Endodermal cell (in vitro differentiated cells): ENCODE measurements around the gene GRIK4. TPM values are rescaled to one million over a fixed set of nuclear protein-coding genes. Genes with fewer than 3 reads are reported as not detected.
A peak's percentile ranks its signal among the peaks of the same experiment; 100 is the strongest.

Experiments used
- DNase-seq: peaks from one replicate; pipeline ENCODE4 v3.0.0-alpha.2; 2017
- H3K27ac ChIP-seq: 2 replicates; pipeline ENCODE4 v1.5.1; 2013; ENCODE audit warnings: mild to moderate bottlenecking, low read depth, low read length, moderate library complexity
- H3K27me3 ChIP-seq: 2 replicates; pipeline ENCODE4 v1.6.1; 2013; ENCODE audit warnings: mild to moderate bottlenecking, low read length, moderate library complexity; ENCODE audit not compliant: insufficient read depth, control insufficient read depth, poor library complexity, severe bottlenecking
- H3K36me3 ChIP-seq: 2 replicates; pipeline ENCODE4 v1.7.0; 2013; ENCODE audit warnings: mild to moderate bottlenecking, low read length, moderate library complexity; ENCODE audit not compliant: control insufficient read depth, insufficient read depth
- H3K4me1 ChIP-seq: one replicate; pipeline ENCODE4 v1.7.0; 2013; ENCODE audit warnings: low read length; ENCODE audit not compliant: control insufficient read depth, insufficient read depth
- H3K4me3 ChIP-seq: 2 replicates; pipeline ENCODE4 v1.5.1; 2013; ENCODE audit warnings: mild to moderate bottlenecking, low read length, moderate library complexity
- H3K9ac ChIP-seq: 2 replicates; pipeline ENCODE4 v1.6.1; 2013; ENCODE audit warnings: mild to moderate bottlenecking, low read length, moderate library complexity; ENCODE audit not compliant: poor library complexity, severe bottlenecking; ENCODE audit errors: extremely low read depth
- H3K9me3 ChIP-seq: 2 replicates; pipeline ENCODE4 v1.6.1; 2013; ENCODE audit warnings: mild to moderate bottlenecking, low read length, moderate library complexity; ENCODE audit not compliant: control insufficient read depth
- H3K27ac Mint-ChIP-seq: 2 replicates; pipeline ENCODE4 v1.8.0; 2020; ENCODE audit warnings: mixed read lengths
- H3K27me3 Mint-ChIP-seq: 2 replicates; pipeline ENCODE4 v1.8.0; 2021; ENCODE audit warnings: mild to moderate bottlenecking, mixed read lengths; ENCODE audit not compliant: insufficient read depth
- H3K36me3 Mint-ChIP-seq: 2 replicates; pipeline ENCODE4 v1.8.0; 2020; ENCODE audit warnings: low read depth, mixed read lengths
- H3K4me1 Mint-ChIP-seq: 2 replicates; pipeline ENCODE4 v1.8.0; 2020; ENCODE audit warnings: mixed read lengths
- H3K4me3 Mint-ChIP-seq: 2 replicates; pipeline ENCODE4 v1.8.0; 2020; ENCODE audit warnings: mild to moderate bottlenecking, moderate library complexity, mixed read lengths
- H3K9me3 Mint-ChIP-seq: 2 replicates; pipeline ENCODE4 v1.8.0; 2020; ENCODE audit warnings: mild to moderate bottlenecking, mixed read lengths
- CTCF ChIP-seq: fragments of 200-600 bp; sonication (generic); conservative IDR thresholded peaks from 2 replicates; pipeline ENCODE4 v1.5.0; 2021; ENCODE audit warnings: antibody characterized with exemption, mild to moderate bottlenecking
- WGBS, 2 experiments: methylation state at CpG; one replicate each; pipeline versions ENCODE4 v1.1.5 to v1.1.7; 2013; ENCODE audit warnings: missing lambda C conversion rate in 2 of 2, mixed read lengths in 1 of 2; ENCODE audit not compliant: insufficient coverage in 1 of 2, insufficient read length in 1 of 2; 5-methylcytosine and 5-hydroxymethylcytosine counted together
- total RNA-seq, 2 donors: library from RNA; stranded (reverse); fragmentation: NEBNext Ultra II Directional in 1 of 2; extraction: Animal tissue kit (Norgen Biotek cat#: 25700) in 1 of 2; gene quantifications; 2 replicates in 1 of 2; 3 replicates in 1 of 2; pipeline ENCODE4 v1.2.1, GENCODE V29; 2021

The GRIK4 gene
- total RNA-seq, 2 donors from 2014 or later: 1.7 to 3.5 TPM

- DNase-seq: no peak
- H3K4me3 Mint-ChIP-seq: no peak overlapping the region
- peaks cover 6% of the 10 kb centered on the region for H3K4me1 Mint-ChIP-seq
- no peak overlapping the region for H3K27ac Mint-ChIP-seq
- H3K9me3 ChIP-seq: no peaks in the 10 kb centered on the region
- no peak for TF ChIP-seq CTCF
- no peaks in the 10 kb centered on the region for H3K36me3 Mint-ChIP-seq
- H3K4me3 ChIP-seq: no peak overlapping the region
- H3K9ac ChIP-seq: no peak overlapping the region
- WGBS, 2 experiments: 89 to 94% methylated on average over 7 of the region's 7 CpGs
- no peaks in the 10 kb centered on the region for H3K9me3 Mint-ChIP-seq
- no peaks in the 10 kb centered on the region for H3K4me1 ChIP-seq
- no peaks in the 10 kb centered on the region for H3K27me3 ChIP-seq
- H3K36me3 ChIP-seq: no peaks in the 10 kb centered on the region
- H3K27me3 Mint-ChIP-seq: peaks cover 19% of the 10 kb centered on the region
- H3K27ac ChIP-seq: no peak overlapping the region
Observed at GRCh38 chr11:120626791-120627190, 115.2 kb downstream of the GRIK4 start.

- no peaks in the 10 kb centered on the region for H3K36me3 Mint-ChIP-seq
- Histone ChIP-seq H3K9ac (no peak overlapping the region), H3K4me3 (no peak overlapping the region), H3K27me3 (no peaks in the 10 kb centered on the region), H3K36me3 (no peaks in the 10 kb centered on the region), H3K27ac (no peak overlapping the region), H3K4me1 (no peaks in the 10 kb centered on the region), H3K9me3 (no peaks in the 10 kb centered on the region)
- H3K27me3 Mint-ChIP-seq: peaks cover 22% of the 10 kb centered on the region
- peaks cover 7% of the 10 kb centered on the region for H3K4me1 Mint-ChIP-seq
- H3K27ac Mint-ChIP-seq: no peak overlapping the region
- TF ChIP-seq CTCF: no peak
- 89 to 93% methylated on average over 2 to 7 of the region's 7 CpGs for WGBS, 2 experiments
- DNase-seq: no peak
- no peak overlapping the region for H3K4me3 Mint-ChIP-seq
- no peaks in the 10 kb centered on the region for H3K9me3 Mint-ChIP-seq
Observed at GRCh38 chr11:120627327-120628163, 116.0 kb downstream of the GRIK4 start.

GRCh38 chr11:120629407-120630080, 118.0 kb downstream of the GRIK4 start:
- no peak overlapping the region for H3K4me3 ChIP-seq
- Mint-ChIP-seq H3K9me3 (no peaks in the 10 kb centered on the region), H3K27me3 (peaks cover 19% of the 10 kb centered on the region), H3K4me3 (no peak overlapping the region), H3K4me1 (peaks cover 24% of the 10 kb centered on the region), H3K27ac (no peak overlapping the region), H3K36me3 (no peaks in the 10 kb centered on the region)
- no peak overlapping the region for H3K9ac ChIP-seq
- no peaks in the 10 kb centered on the region for H3K36me3 ChIP-seq
- H3K4me1 ChIP-seq: peaks cover 4% of the 10 kb centered on the region
- WGBS, 2 experiments: 89 to 90% methylated on average over 11 to 13 of the region's 13 CpGs
- H3K27ac ChIP-seq: no peak overlapping the region
- DNase-seq: peak; percentile 86
- peak; percentile 62 for TF ChIP-seq CTCF
- H3K9me3 ChIP-seq: no peaks in the 10 kb centered on the region
- no peaks in the 10 kb centered on the region for H3K27me3 ChIP-seq
